Measurements from ENCODE around the gene PIM3.

PIM3 gene

DNA sequence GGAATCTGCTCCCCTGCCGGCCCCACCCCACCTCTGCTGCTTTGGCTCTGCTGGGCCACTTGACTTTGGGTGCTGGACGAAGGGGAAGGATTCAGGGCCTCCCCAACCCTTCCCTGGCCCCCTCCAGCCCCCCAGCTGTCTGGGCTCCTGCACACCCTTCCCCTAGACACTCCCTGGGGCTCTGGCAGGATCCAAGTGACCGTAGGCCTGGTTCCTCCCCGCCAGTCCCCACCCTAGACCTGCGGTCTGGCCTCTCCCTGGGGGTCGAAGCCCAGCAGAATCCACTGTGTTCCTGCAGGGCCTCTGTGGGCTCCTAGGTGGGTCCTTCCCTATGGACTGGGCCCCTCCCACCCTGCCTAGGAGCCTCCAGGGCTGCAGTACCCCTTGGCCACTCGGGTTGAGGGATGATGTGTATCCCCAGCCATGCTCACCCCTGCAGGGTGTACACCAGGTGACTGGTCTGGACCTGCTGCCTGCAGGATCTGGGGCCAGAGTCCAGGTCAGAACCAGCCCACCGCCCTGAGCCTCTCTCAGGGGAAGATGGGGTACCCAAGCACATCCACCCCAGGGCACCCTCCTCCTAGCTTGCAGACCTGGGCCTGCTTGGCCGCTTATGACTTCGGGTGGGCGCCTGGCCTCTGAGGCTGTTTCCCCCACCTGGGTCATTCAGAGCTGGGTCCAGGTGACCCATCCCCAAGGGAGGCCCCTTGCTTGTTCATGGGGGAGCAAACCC lies 5.6 kb downstream of the PIM3 start:
- Histone ChIP-seq H3K27me3 (replicated peaks; ENCODE audit: insufficient read depth, low read length) (0 out of 2 replicates have a peak, but pooled peaks cover 3% of the 10 kb centered on the region), H3K4me2 (ENCODE audit: low read depth, low read length) (no peak overlapping the region), H3K36me3 (replicated peaks; ENCODE audit: insufficient read depth, low read length) (0 out of 2 replicates have a peak, but pooled peaks cover 6% of the 10 kb centered on the region), H2AFZ (ENCODE audit: low read length) (no peak overlapping the region), H3K27ac (ENCODE audit: low read length) (no peak overlapping the region), H4K20me1 (ENCODE audit: insufficient read depth, low read length) (no peaks in the 10 kb centered on the region), H3K4me1 (ENCODE audit: low read length) (peaks cover 13% of the 10 kb centered on the region), H3K9me2 (replicated peaks; ENCODE audit: insufficient read depth, low read length) (no peaks in the 10 kb centered on the region), H3K9ac (ENCODE audit: low read length) (no peak overlapping the region), H3K79me2 (ENCODE audit: low read length) (peaks cover 29% of the 10 kb centered on the region), H3F3A (ENCODE audit: insufficient read depth, low read length) (0 out of 2 replicates have a peak, but pooled peaks cover 3% of the 10 kb centered on the region), H3K4me3 (ENCODE audit: low read length) (no peak overlapping the region), H3K9me3 (replicated peaks; ENCODE audit: insufficient read depth, low read length) (no peaks in the 10 kb centered on the region)
- DNase-seq: peak; percentile 1
- no peak for TF ChIP-seq EZH2phosphoT487 (IDR thresholded peaks at IDR 0.05; ENCODE audit: low read length)
- no peak for TF ChIP-seq EZH2 (optimal IDR thresholded peaks at IDR 0.05; ENCODE audit: low read depth, low read length)
- TF ChIP-seq, protein P1, sequence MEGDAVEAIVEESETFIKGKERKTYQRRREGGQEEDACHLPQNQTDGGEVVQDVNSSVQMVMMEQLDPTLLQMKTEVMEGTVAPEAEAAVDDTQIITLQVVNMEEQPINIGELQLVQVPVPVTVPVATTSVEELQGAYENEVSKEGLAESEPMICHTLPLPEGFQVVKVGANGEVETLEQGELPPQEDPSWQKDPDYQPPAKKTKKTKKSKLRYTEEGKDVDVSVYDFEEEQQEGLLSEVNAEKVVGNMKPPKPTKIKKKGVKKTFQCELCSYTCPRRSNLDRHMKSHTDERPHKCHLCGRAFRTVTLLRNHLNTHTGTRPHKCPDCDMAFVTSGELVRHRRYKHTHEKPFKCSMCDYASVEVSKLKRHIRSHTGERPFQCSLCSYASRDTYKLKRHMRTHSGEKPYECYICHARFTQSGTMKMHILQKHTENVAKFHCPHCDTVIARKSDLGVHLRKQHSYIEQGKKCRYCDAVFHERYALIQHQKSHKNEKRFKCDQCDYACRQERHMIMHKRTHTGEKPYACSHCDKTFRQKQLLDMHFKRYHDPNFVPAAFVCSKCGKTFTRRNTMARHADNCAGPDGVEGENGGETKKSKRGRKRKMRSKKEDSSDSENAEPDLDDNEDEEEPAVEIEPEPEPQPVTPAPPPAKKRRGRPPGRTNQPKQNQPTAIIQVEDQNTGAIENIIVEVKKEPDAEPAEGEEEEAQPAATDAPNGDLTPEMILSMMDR (IDR thresholded peaks at IDR 0.05; ENCODE audit: low read length): no peak

DNA sequence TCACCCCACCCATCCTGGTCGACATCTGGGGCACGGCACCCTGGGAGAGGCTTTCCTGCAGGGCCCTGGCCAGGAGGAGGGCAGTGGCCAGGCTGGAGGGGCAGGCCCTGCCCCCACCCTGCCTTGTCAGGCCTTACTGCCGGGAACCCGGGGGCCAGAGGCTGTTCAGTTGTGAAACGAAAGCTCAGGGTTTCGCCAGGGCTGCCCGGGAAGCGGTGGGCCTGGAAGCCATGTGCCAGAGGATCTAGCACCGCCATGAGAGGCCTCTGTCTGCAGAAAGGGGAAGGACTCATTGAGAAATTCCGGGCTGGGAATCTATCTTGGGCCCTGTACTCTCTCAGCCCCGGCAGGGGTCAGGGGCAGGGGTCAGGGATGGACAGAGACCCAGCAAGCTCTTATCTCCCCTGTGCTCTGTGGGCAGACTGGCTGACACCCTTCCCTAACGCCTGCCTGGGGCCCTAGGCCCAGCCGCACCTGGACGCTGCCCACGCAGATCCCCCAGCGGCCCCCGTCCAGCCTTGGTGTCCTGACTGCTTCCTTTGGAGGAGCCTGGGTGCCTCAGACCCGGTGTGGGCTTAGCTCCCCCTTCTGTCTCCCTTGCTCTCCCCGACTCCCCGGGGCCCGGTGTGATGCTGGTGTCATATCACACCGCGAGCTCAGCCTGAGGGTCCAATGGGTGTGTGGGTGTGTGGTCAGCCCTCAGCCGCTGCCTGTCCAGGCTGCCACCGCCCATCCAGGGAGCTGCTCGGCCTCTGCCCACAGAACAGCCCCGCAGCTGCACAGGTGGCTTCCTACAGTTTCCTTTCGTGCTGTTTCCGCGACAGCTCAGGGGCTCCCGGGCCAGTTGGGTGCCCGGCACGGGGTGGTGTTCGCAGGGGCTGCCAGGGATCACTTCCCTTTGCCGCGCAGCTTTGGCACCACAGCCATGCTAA lies 6.5 kb downstream of the PIM3 start:
- DNase-seq: peak; percentile 5
- Histone ChIP-seq H3K4me2 (ENCODE audit: low read depth, low read length) (no peak overlapping the region), H3K36me3 (replicated peaks; ENCODE audit: insufficient read depth, low read length) (0 out of 2 replicates have a peak, but pooled peaks cover 3% of the 10 kb centered on the region), H3K9ac (ENCODE audit: low read length) (no peak overlapping the region), H4K20me1 (ENCODE audit: insufficient read depth, low read length) (no peaks in the 10 kb centered on the region), H3K4me3 (ENCODE audit: low read length) (no peak overlapping the region), H3F3A (ENCODE audit: insufficient read depth, low read length) (0 out of 2 replicates have a peak, but pooled peaks cover 3% of the 10 kb centered on the region), H3K9me3 (replicated peaks; ENCODE audit: insufficient read depth, low read length) (no peaks in the 10 kb centered on the region), H3K27me3 (replicated peaks; ENCODE audit: insufficient read depth, low read length) (peaks cover 10% of the 10 kb centered on the region), H3K27ac (ENCODE audit: low read length) (no peak overlapping the region), H3K4me1 (ENCODE audit: low read length) (peaks cover 13% of the 10 kb centered on the region), H3K9me2 (replicated peaks; ENCODE audit: insufficient read depth, low read length) (no peaks in the 10 kb centered on the region), H2AFZ (ENCODE audit: low read length) (no peak overlapping the region), H3K79me2 (ENCODE audit: low read length) (peaks cover 20% of the 10 kb centered on the region)
- TF ChIP-seq EZH2 (optimal IDR thresholded peaks at IDR 0.05; ENCODE audit: low read depth, low read length) (no peak), EZH2phosphoT487 (IDR thresholded peaks at IDR 0.05; ENCODE audit: low read length) (no peak)
- TF ChIP-seq, protein P1 (IDR thresholded peaks at IDR 0.05; ENCODE audit: low read length): no peak

- H4K20me1 ChIP-seq (ENCODE audit: insufficient read depth, low read length): no peaks in the 10 kb centered on the region
- H3K79me2 ChIP-seq (ENCODE audit: low read length): peaks cover 14% of the 10 kb centered on the region
- no peaks in the 10 kb centered on the region for H3K9me2 ChIP-seq (replicated peaks; ENCODE audit: insufficient read depth, low read length)
- H3K9me3 ChIP-seq (replicated peaks; ENCODE audit: insufficient read depth, low read length): no peaks in the 10 kb centered on the region
- H3K4me1 ChIP-seq (ENCODE audit: low read length): peaks cover 9% of the 10 kb centered on the region
- H3K9ac ChIP-seq (ENCODE audit: low read length): no peak overlapping the region
- peaks cover 10% of the 10 kb centered on the region for H3K27me3 ChIP-seq (replicated peaks; ENCODE audit: insufficient read depth, low read length)
- no peak overlapping the region for H3K4me3 ChIP-seq (ENCODE audit: low read length)
- no peak overlapping the region for H2AFZ ChIP-seq (ENCODE audit: low read length)
- peak; percentile 4 for DNase-seq
- H3K36me3 ChIP-seq (replicated peaks; ENCODE audit: insufficient read depth, low read length): 0 out of 2 replicates have a peak, but pooled peaks cover 3% of the 10 kb centered on the region
- no peak overlapping the region for H3K27ac ChIP-seq (ENCODE audit: low read length)
- TF ChIP-seq EZH2phosphoT487 (IDR thresholded peaks at IDR 0.05; ENCODE audit: low read length) (no peak), EZH2 (optimal IDR thresholded peaks at IDR 0.05; ENCODE audit: low read depth, low read length) (no peak)
- TF ChIP-seq, protein P1 (IDR thresholded peaks at IDR 0.05; ENCODE audit: low read length): no peak
- H3K4me2 ChIP-seq (ENCODE audit: low read depth, low read length): no peak overlapping the region
- 0 out of 2 replicates have a peak, but pooled peaks cover 3% of the 10 kb centered on the region for H3F3A ChIP-seq (ENCODE audit: insufficient read depth, low read length)
Observed at GRCh38 chr22:49967706-49968208, 7.2 kb downstream of the PIM3 start.

Measured in MM.1S (cell line).